ENCODE results near the gene OR6S1. TPM values are rescaled to one million over a fixed set of nuclear protein-coding genes. Genes with fewer than 3 reads are reported as not detected.

Gene OR6S1
- total and polyA plus RNA-seq, 11 donors, result not detected

GRCh38 chr14:20592574-20592973, 48.9 kb downstream of the OR6S1 start:
- ATAC-seq (no peak), DNase-seq (no peak)
- intact Hi-C loops (cut with DNase I), result no loop called here
- 35 to 69% (median 60%) methylated on average over 1 of the region's 1 CpG for WGBS, 4 donors
- H3K9me3 ChIP-seq, result no peaks in the 10 kb centered on the region
- no peaks in the 10 kb centered on the region for H3K36me3 ChIP-seq
- no peak overlapping the region for H3K4me3 ChIP-seq
- H3K27me3 ChIP-seq, result peaks cover 0 to 13% (median 0%) of the 10 kb centered on the region in 9 donors
- H3K4me1 ChIP-seq, result no peaks in the 10 kb centered on the region
- no peak for TF ChIP-seq POLR2A (IDR thresholded peaks at IDR 0.05)
- no peak for TF ChIP-seq CTCF (IDR thresholded peaks at IDR 0.05)
- H3K27ac ChIP-seq, result no peak overlapping the region

GRCh38 chr14:20591235-20591634, 50.3 kb downstream of the OR6S1 start, which contains the start of gene RNASE12:
Gene RNASE12, minus strand, starts transcription at chr14:20591376. Its CDS starts 653 bp downstream, at chr14:20590723.
- H3K27me3 ChIP-seq, result peaks cover 0 to 13% (median 0%) of the 10 kb centered on the region in 9 donors

More at GRCh38 chr14:20591235-20591634, 50.3 kb downstream of the OR6S1 start, which contains the start of gene RNASE12:
- Histone ChIP-seq H3K4me1 (no peaks in the 10 kb centered on the region), H3K4me3 (no peak within 1 kb of the TSS), H3K36me3 (no peaks in the 10 kb centered on the region), H3K27ac (no peak within 1 kb of the TSS), H3K9me3 (no peaks in the 10 kb centered on the region)
- TF ChIP-seq POLR2A (IDR thresholded peaks at IDR 0.05), result no peak
- TF ChIP-seq CTCF (IDR thresholded peaks at IDR 0.05), result no peak
- DNase-seq (no peak), ATAC-seq (no peak)
- WGBS, 4 donors, result 81 to 87% (median 84%) methylated on average over 4 of the region's 4 CpGs
- intact Hi-C loops (cut with DNase I), result no loop called here

Other genes starting within 250 kb of the OR6S1 start
- 10 to 100 TPM in 4 of 9 donors, 1 to 10 TPM in 5; 4.1 to 31.3 (median 9.8) TPM for gene TEP1, start 228.2 kb downstream of the OR6S1 start, total RNA-seq
- 1 to 10 TPM; 7.4 to 9.0 TPM for gene TEP1, start 228.2 kb downstream of the OR6S1 start, polyA plus RNA-seq
- under 1 TPM; 0.07 to 1.00 (median 0.58) TPM for gene KLHL33, start 205.5 kb downstream of the OR6S1 start, total RNA-seq
- gene KLHL33, start 205.5 kb downstream of the OR6S1 start, polyA plus RNA-seq, result under 1 TPM; 0.25 to 0.61 TPM
- 10 to 100 TPM; 16.1 to 40.9 (median 18.5) TPM for gene OSGEP, start 186.9 kb downstream of the OR6S1 start, total RNA-seq
- 10 to 100 TPM; 21.6 to 30.0 TPM for gene OSGEP, start 186.9 kb downstream of the OR6S1 start, polyA plus RNA-seq
- 10 to 100 TPM; 60.4 to 92.6 (median 76.4) TPM for gene APEX1, start 186.5 kb downstream of the OR6S1 start, total RNA-seq
- gene APEX1, start 186.5 kb downstream of the OR6S1 start, polyA plus RNA-seq, result 100 to 1,000 TPM in 1 of 2 donors, 10 to 100 TPM in 1; 47.9 to 109 TPM
- gene PIP4P1, start 180.3 kb downstream of the OR6S1 start, total RNA-seq, result 10 to 100 TPM; 12.3 to 25.3 (median 18.0) TPM
- gene PIP4P1, start 180.3 kb downstream of the OR6S1 start, polyA plus RNA-seq, result 10 to 100 TPM; 13.9 to 39.8 TPM
- gene PNP, start 172.3 kb downstream of the OR6S1 start, total RNA-seq, result 10 to 100 TPM in 6 of 9 donors, 1 to 10 TPM in 3; 4.2 to 38.5 (median 10.5) TPM
- 10 to 100 TPM in 1 of 2 donors, 1 to 10 TPM in 1; 5.9 to 29.8 TPM for gene PNP, start 172.3 kb downstream of the OR6S1 start, polyA plus RNA-seq
- gene RNASE10, start 136.2 kb downstream of the OR6S1 start, total RNA-seq, result under 1 TPM in 5 of 9 donors, not detected in 4; 0.21 to 0.34 (median 0.27) TPM
- gene RNASE10, start 136.2 kb downstream of the OR6S1 start, polyA plus RNA-seq, result not detected
- not detected for gene RNASE9, start 80.6 kb downstream of the OR6S1 start, total RNA-seq
- gene RNASE9, start 80.6 kb downstream of the OR6S1 start, polyA plus RNA-seq, result not detected
- not detected for gene RNASE11, start 53.7 kb downstream of the OR6S1 start, total RNA-seq
- not detected for gene RNASE11, start 53.7 kb downstream of the OR6S1 start, polyA plus RNA-seq
- gene RNASE12, start 50.3 kb downstream of the OR6S1 start, total RNA-seq, result not detected
- not detected for gene RNASE12, start 50.3 kb downstream of the OR6S1 start, polyA plus RNA-seq
- gene RNASE4, start 42.9 kb upstream of the OR6S1 start, total RNA-seq, result 10 to 100 TPM in 3 of 9 donors, 1 to 10 TPM in 6; 4.7 to 22.2 (median 8.1) TPM
- 1 to 10 TPM; 9.8 TPM for gene RNASE4, start 42.9 kb upstream of the OR6S1 start, polyA plus RNA-seq
- 1 to 10 TPM; 2.1 to 9.3 (median 4.0) TPM for gene ANG, start 47.1 kb upstream of the OR6S1 start, total RNA-seq
- gene ANG, start 47.1 kb upstream of the OR6S1 start, polyA plus RNA-seq, result 1 to 10 TPM; 3.3 to 4.3 TPM
- gene EDDM3A, start 104.2 kb upstream of the OR6S1 start, total RNA-seq, result not detected
- not detected for gene EDDM3A, start 104.2 kb upstream of the OR6S1 start, polyA plus RNA-seq
- not detected for gene EDDM3B, start 126.7 kb upstream of the OR6S1 start, total RNA-seq
- gene EDDM3B, start 126.7 kb upstream of the OR6S1 start, polyA plus RNA-seq, result not detected
- 10 to 100 TPM in 2 of 9 donors, 1 to 10 TPM in 7; 2.5 to 39.9 (median 5.2) TPM for gene RNASE6, start 139.6 kb upstream of the OR6S1 start, total RNA-seq
- 1 to 10 TPM; 1.1 to 6.3 TPM for gene RNASE6, start 139.6 kb upstream of the OR6S1 start, polyA plus RNA-seq
- 100 to 1,000 TPM; 127 to 654 (median 294) TPM for gene RNASE1, start 161.2 kb upstream of the OR6S1 start, total RNA-seq
- gene RNASE1, start 161.2 kb upstream of the OR6S1 start, polyA plus RNA-seq, result 100 to 1,000 TPM; 199 to 242 TPM
- under 1 TPM in 2 of 9 donors, not detected in 7; 0.38 to 0.61 TPM for gene RNASE3, start 249.7 kb upstream of the OR6S1 start, total RNA-seq
- under 1 TPM in 1 of 2 donors, not detected in 1; 0.12 TPM for gene RNASE3, start 249.7 kb upstream of the OR6S1 start, polyA plus RNA-seq

Measured in heart left ventricle (tissue), 16 donors.